ENCODE results near the gene PTGDS.

- TF ChIP-seq CTCF (IDR thresholded peaks at IDR 0.05; ENCODE audit: low read depth, low read length, missing input control) = no peak
- no peak for TF ChIP-seq TAF1 (conservative IDR thresholded peaks at IDR 0.05)
- TF ChIP-seq SP1 (IDR thresholded peaks at IDR 0.05) = no peak
- TF ChIP-seq REST (IDR thresholded peaks at IDR 0.05) = no peak
- no peak for TF ChIP-seq RAD21 (IDR thresholded peaks at IDR 0.05)
- TF ChIP-seq ZBTB33 (IDR thresholded peaks at IDR 0.05) = no peak
Measured at GRCh38 chr9:136979769-136980587, 2.7 kb downstream of the PTGDS start.
